Femur (tissue), 1 donor: ENCODE results near the gene AASDH.

ENCODE experiments used
- DNase-seq: peaks from one replicate; pipeline ENCODE4 v3.0.0-alpha.2; 2017

The AASDH gene

GRCh38 chr4:56387023-56388001 lies at the start of gene AASDH:
Gene AASDH, minus strand, starts transcription at chr4:56387491. Its CDS starts 3,192 bp downstream, at chr4:56384299.
- DNase-seq, result peak; percentile 97

GRCh38 chr4:56435140-56435926 lies 48.0 kb upstream of the AASDH start, which contains the start of gene PPAT:
Gene PPAT, minus strand, starts transcription at chr4:56435615. Its CDS starts 138 bp downstream, at chr4:56435477.
- DNase-seq, result peak; percentile 99

- peak; percentile 71 for DNase-seq
Observed at GRCh38 chr4:56434599-56435139, 47.4 kb upstream of the AASDH start.

GRCh38 chr4:56433280-56433679 lies 46.0 kb upstream of the AASDH start:
- no peak for DNase-seq

GRCh38 chr4:56430203-56430602 lies 42.9 kb upstream of the AASDH start:
- DNase-seq, result no peak

GRCh38 chr4:56427179-56427578 lies 39.9 kb upstream of the AASDH start:
- no peak for DNase-seq

GRCh38 chr4:56426273-56426672 lies 39.0 kb upstream of the AASDH start:
- DNase-seq, result no peak

GRCh38 chr4:56425518-56425917 lies 38.2 kb upstream of the AASDH start:
- no peak for DNase-seq

- DNase-seq, result no peak
Observed at GRCh38 chr4:56424697-56425514, 37.6 kb upstream of the AASDH start.

GRCh38 chr4:56424176-56424575 lies 36.9 kb upstream of the AASDH start:
- no peak for DNase-seq

GRCh38 chr4:56417396-56417795 lies 30.1 kb upstream of the AASDH start:
- DNase-seq, result no peak

GRCh38 chr4:56416349-56416748 lies 29.1 kb upstream of the AASDH start:
- no peak for DNase-seq

GRCh38 chr4:56414135-56414670 lies 26.9 kb upstream of the AASDH start:
- peak; percentile 24 for DNase-seq

- DNase-seq, result peak; percentile 92
Observed at GRCh38 chr4:56410247-56411062, 23.2 kb upstream of the AASDH start.

- DNase-seq, result no peak
Observed at GRCh38 chr4:56409511-56410090, 22.3 kb upstream of the AASDH start.

- no peak for DNase-seq
Observed at GRCh38 chr4:56408978-56409377, 21.7 kb upstream of the AASDH start.

GRCh38 chr4:56406151-56406550 lies 18.9 kb upstream of the AASDH start:
- DNase-seq, result no peak

GRCh38 chr4:56405016-56405415 lies 17.7 kb upstream of the AASDH start:
- no peak for DNase-seq

- no peak for DNase-seq
Observed at GRCh38 chr4:56400560-56400959, 13.3 kb upstream of the AASDH start.

- no peak for DNase-seq
Observed at GRCh38 chr4:56391270-56391669, 4.0 kb upstream of the AASDH start.

- no peak for DNase-seq
Observed at GRCh38 chr4:56389558-56389957, 2.3 kb upstream of the AASDH start.
